Keratinocyte (primary cell): ENCODE measurements around the gene UNC119B.

Experiments
- CTCF ChIP-seq, 3 experiments: IDR thresholded peaks in 1 of 3; conservative IDR thresholded peaks in 1 of 3; optimal IDR thresholded peaks in 1 of 3; 2 replicates in 2 of 3; 3 replicates in 1 of 3; pipeline versions ENCODE3 to v1.5.1; 2011; ENCODE audit warnings: low read length in 3 of 3, mild to moderate bottlenecking in 3 of 3, moderate library complexity in 2 of 3, control low read depth in 1 of 3, inconsistent platforms in 1 of 3; ENCODE audit not compliant: insufficient read depth in 2 of 3; ENCODE audit errors: extremely low read depth in 1 of 3
- EZH2 ChIP-seq: IDR thresholded peaks from one replicate; pipeline ENCODE4 v1.6.1; 2012; ENCODE audit warnings: inconsistent platforms, mild to moderate bottlenecking, low read length, moderate library complexity

- TF ChIP-seq CTCF (optimal IDR thresholded peaks at IDR 0.05 in 1 of 3, IDR thresholded peaks at IDR 0.05 in 1 of 3, conservative IDR thresholded peaks at IDR 0.05 in 1 of 3; ENCODE audit: extremely low read depth in 1 of 3, insufficient read depth in 2 of 3, low read length in 3 of 3) (no peak), EZH2 (no peak)
Observed at GRCh38 chr12:120712610-120713009, 2.4 kb downstream of the UNC119B start.
